Prostate gland (tissue), 2 donors: ENCODE results near the gene DCUN1D1. TPM values are rescaled to one million over a fixed set of nuclear protein-coding genes. Genes with fewer than 3 reads are reported as not detected.

ENCODE experiments used
- DNase-seq: peaks from one replicate; pipeline ENCODE4 v3.0.0-alpha.2; 2019; ENCODE audit warnings: low spot score
- H3K27ac ChIP-seq, 2 donors: fragments of 200-600 bp; sonication (generic); 2 replicates each; pipeline ENCODE4 v1.5.1; 2017 to 2019
- H3K27me3 ChIP-seq: fragments of 200-600 bp; sonication (generic); replicated peaks from 2 replicates; pipeline ENCODE4 v1.5.1; 2019; ENCODE audit not compliant: insufficient read depth
- H3K36me3 ChIP-seq, 2 donors: fragments of 200-600 bp; sonication (generic); 1 replicate in 1 of 2; 2 replicates in 1 of 2; pipeline versions ENCODE4 v1.5.1 to v1.8.1; 2017 to 2019
- H3K4me1 ChIP-seq: fragments of 200-600 bp; sonication (generic); replicated peaks from 2 replicates; pipeline ENCODE4 v1.5.1; 2019
- H3K4me3 ChIP-seq, 2 donors: fragments of 200-600 bp; sonication (generic); 2 replicates each; pipeline ENCODE4 v1.5.1; 2017 to 2019
- H3K9me3 ChIP-seq: fragments of 200-600 bp; sonication (generic); 2 replicates; pipeline ENCODE4 v1.5.1; 2017
- POLR2A ChIP-seq: fragments of 450-650 bp; IDR thresholded peaks from one replicate; pipeline ENCODE4 v1.6.1; 2016; ENCODE audit warnings: antibody characterized with exemption, mild to moderate bottlenecking
- POLR2AphosphoS5 ChIP-seq: sonication (generic); formaldehyde crosslinking; IDR thresholded peaks from one replicate; pipeline ENCODE4 v1.6.1; 2017; ENCODE audit warnings: antibody characterized with exemption
- WGBS: methylation state at CpG from one replicate; pipeline ENCODE4 v1.1.5; 2018; 5-methylcytosine and 5-hydroxymethylcytosine counted together
- intact Hi-C: fragments of 100-400 bp; cut with DNase I; formaldehyde crosslinking; loops from one replicate; pipeline ENCODE4 v1.14.2; 2022
- total RNA-seq, 2 donors: library from RNA; depleted of rRNA; stranded (reverse); fragments of >200 nt; gene quantifications; one replicate each; pipeline ENCODE4 v1.1.0, GENCODE V29; 2016
- TF ChIP-seq, protein P1 (sequence below), 4 experiments: fragments of 200-600 bp in 2 of 4; fragments of 450-650 bp in 2 of 4; sonication (generic) in 2 of 4; IDR thresholded peaks; 1 replicate in 3 of 4; 2 replicates in 1 of 4; pipeline ENCODE4 v1.5.1; 2016 to 2019; ENCODE audit warnings: antibody characterized with exemption in 4 of 4, mild to moderate bottlenecking in 2 of 4, moderate library complexity in 2 of 4

Gene DCUN1D1
- total RNA-seq, 2 donors from 2014 or later: 25.5 to 25.6 TPM

DNA sequence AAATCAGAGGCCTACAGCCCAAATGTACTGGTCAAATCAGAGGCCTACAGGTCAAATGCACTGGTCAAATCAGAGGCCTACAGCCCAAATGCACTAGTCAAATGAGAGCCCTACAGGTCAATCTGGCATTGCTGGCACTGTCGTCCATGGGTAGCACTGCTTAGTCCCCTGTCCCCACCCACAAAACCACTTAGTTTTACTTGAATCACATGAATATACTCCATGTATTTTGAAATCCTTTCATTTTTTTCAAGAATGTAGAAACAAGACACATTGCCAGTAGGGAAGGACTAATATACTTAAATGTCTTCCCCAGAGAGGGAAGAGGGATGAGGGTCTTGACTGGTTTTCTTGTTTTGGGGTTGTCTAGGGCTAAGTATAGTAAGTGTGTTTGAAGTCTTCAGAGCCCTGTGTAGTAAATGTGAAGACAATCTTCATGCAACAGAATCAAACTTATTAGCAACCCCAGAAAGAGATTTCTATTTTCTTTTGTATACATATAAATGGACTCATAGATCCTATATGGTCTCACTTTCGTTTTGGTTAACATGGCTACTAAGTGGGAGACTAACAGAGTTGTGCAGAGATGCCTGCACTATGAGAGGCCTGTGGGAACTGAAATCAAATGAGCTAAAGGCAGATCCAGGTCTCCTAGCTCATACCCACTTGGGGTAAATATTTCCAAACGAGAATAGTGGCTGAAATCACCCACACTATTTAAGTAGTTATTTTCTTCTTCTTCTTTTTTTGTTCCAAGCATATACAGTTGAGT, 38.3 kb upstream of the DCUN1D1 start:
- TF ChIP-seq POLR2A (no peak), POLR2AphosphoS5 (no peak)
- TF ChIP-seq, protein P1, sequence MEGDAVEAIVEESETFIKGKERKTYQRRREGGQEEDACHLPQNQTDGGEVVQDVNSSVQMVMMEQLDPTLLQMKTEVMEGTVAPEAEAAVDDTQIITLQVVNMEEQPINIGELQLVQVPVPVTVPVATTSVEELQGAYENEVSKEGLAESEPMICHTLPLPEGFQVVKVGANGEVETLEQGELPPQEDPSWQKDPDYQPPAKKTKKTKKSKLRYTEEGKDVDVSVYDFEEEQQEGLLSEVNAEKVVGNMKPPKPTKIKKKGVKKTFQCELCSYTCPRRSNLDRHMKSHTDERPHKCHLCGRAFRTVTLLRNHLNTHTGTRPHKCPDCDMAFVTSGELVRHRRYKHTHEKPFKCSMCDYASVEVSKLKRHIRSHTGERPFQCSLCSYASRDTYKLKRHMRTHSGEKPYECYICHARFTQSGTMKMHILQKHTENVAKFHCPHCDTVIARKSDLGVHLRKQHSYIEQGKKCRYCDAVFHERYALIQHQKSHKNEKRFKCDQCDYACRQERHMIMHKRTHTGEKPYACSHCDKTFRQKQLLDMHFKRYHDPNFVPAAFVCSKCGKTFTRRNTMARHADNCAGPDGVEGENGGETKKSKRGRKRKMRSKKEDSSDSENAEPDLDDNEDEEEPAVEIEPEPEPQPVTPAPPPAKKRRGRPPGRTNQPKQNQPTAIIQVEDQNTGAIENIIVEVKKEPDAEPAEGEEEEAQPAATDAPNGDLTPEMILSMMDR (IDR thresholded peaks at IDR 0.05): no peak
- intact Hi-C loops: no loop called here
- Histone ChIP-seq H3K36me3 (no peaks in the 10 kb centered on the region), H3K9me3 (no peaks in the 10 kb centered on the region), H3K27me3 (no peaks in the 10 kb centered on the region), H3K4me1 (no peaks in the 10 kb centered on the region), H3K27ac (no peak overlapping the region), H3K4me3 (no peak overlapping the region)
- 96% methylated on average over 3 of the region's 3 CpGs for WGBS
- no peak for DNase-seq

DNA sequence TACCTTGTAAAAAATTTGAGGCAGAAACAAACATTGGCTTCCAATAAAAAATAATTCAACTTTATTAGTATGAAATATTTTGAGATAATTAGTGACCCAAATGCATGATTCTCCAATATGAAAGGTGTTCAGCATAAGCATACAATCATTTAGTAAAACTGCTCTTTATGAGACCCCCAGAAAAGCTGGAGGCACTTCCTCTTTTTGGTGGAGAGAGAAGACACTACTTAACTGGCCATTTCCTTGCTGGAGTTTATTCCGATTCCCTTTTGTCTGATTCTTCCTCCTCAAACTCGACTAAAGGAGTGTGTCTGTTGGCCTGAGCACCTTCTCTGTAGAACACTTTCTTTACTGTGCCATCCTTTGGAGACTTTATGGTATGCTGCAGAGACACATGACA, 34.8 kb upstream of the DCUN1D1 start:
- 79% methylated on average over 2 of the region's 2 CpGs for WGBS
- no peaks in the 10 kb centered on the region for H3K27me3 ChIP-seq
- intact Hi-C loops: no loop called here
- no peak overlapping the region for H3K4me3 ChIP-seq
- TF ChIP-seq, protein P1 (IDR thresholded peaks at IDR 0.05): no peak
- no peak for TF ChIP-seq POLR2A
- no peak for TF ChIP-seq POLR2AphosphoS5
- no peaks in the 10 kb centered on the region for H3K4me1 ChIP-seq
- DNase-seq: no peak
- H3K36me3 ChIP-seq: no peaks in the 10 kb centered on the region
- no peaks in the 10 kb centered on the region for H3K9me3 ChIP-seq
- no peak overlapping the region for H3K27ac ChIP-seq

DNA sequence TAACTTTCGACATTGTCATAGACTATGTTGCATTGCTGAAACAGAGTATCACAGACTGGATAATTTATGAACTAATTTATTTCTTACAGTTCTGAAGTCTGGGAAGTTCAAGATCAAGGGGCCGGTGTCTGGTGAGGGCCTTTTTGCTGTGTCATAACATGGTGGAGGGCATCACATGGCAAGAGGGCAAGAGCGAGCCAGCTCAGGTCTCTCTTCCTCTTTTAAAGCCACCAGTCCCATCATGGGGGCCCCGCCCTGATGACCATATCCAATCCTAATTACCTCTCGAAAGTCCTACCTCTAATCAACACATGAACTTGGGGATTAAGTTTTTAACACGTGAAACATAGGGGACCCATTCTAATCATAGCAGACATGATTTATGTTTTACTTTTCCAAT, 33.5 kb upstream of the DCUN1D1 start:
- Histone ChIP-seq H3K4me3 (no peak overlapping the region), H3K9me3 (no peaks in the 10 kb centered on the region), H3K27ac (no peak overlapping the region), H3K27me3 (no peaks in the 10 kb centered on the region), H3K36me3 (no peaks in the 10 kb centered on the region), H3K4me1 (no peaks in the 10 kb centered on the region)
- WGBS: 96% methylated on average over 6 of the region's 6 CpGs
- intact Hi-C loops: no loop called here
- DNase-seq: no peak
- TF ChIP-seq, protein P1 (IDR thresholded peaks at IDR 0.05): no peak
- TF ChIP-seq POLR2A (no peak), POLR2AphosphoS5 (no peak)

DNA sequence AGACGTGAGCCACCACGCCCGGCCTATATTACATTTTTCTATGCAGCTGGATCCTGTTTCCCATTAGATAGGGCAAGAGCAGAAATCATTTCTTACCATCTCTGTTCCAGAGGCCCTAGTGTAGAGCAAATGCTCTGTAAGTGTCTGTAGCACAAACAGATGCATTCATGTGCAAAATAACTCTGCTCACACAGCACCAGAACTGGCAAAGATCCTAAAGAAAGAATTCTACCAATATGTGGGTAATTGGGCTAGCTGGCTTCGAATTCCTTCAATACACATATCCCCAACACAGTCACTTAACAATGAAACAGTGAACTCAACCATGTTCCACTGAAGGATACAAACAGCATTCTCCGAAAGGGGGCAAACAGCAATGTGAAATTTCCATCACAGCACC, 32.7 kb upstream of the DCUN1D1 start:
- Histone ChIP-seq H3K27ac (no peak overlapping the region), H3K4me1 (no peaks in the 10 kb centered on the region), H3K27me3 (no peaks in the 10 kb centered on the region), H3K36me3 (no peaks in the 10 kb centered on the region), H3K4me3 (no peak overlapping the region), H3K9me3 (no peaks in the 10 kb centered on the region)
- intact Hi-C loops: no loop called here
- DNase-seq: no peak
- TF ChIP-seq POLR2AphosphoS5: no peak
- TF ChIP-seq, protein P1 (IDR thresholded peaks at IDR 0.05): no peak
- no peak for TF ChIP-seq POLR2A
- 93% methylated on average over 5 of the region's 5 CpGs for WGBS

DNA sequence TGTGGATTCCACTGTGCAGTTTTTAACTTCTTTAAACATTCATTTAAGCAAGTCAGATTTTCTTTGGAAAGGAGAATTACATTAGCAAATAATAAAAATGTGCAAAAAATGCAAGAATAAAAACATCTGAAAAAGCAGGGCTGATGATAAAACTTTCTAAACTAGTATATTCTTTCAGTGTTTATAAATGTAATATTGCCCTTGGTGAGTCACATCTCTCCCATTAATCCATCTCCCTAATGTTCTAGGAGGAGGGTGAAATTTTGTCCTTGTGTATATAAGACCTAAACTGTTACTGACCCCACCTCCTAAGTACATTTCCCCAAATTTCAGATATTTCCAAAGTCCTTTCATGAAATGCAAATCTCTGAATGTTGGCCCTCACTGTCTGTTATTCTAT, 28.5 kb upstream of the DCUN1D1 start:
- intact Hi-C loops: no loop called here
- no peak overlapping the region for H3K4me3 ChIP-seq

More for the DNA sequence above, 28.5 kb upstream of the DCUN1D1 start:
- H3K36me3 ChIP-seq: no peaks in the 10 kb centered on the region
- no peaks in the 10 kb centered on the region for H3K27me3 ChIP-seq
- DNase-seq: no peak
- H3K9me3 ChIP-seq: no peaks in the 10 kb centered on the region
- no peak for TF ChIP-seq POLR2A
- TF ChIP-seq, protein P1 (IDR thresholded peaks at IDR 0.05): no peak
- H3K27ac ChIP-seq: no peak overlapping the region
- no peaks in the 10 kb centered on the region for H3K4me1 ChIP-seq
